SK-N-SH (cell line): ENCODE measurements around the gene BCL11B.

Source experiments
- JUND ChIP-seq: IDR thresholded peaks from 2 replicates; pipeline ENCODE4 v1.4.0; 2012
- POLR2AphosphoS5 ChIP-seq: IDR thresholded peaks from 2 replicates; pipeline ENCODE4 v1.6.1; 2012; ENCODE audit warnings: low read depth, low read length
- TF ChIP-seq, protein P1 (sequence below): IDR thresholded peaks from 2 replicates; pipeline ENCODE4 v1.4.0; 2012; ENCODE audit warnings: low read depth
- TF ChIP-seq, protein P2 (sequence below): fragments of 200-600 bp; sonication (generic); IDR thresholded peaks from 2 replicates; pipeline ENCODE4 v1.6.1; 2017; ENCODE audit warnings: antibody characterized with exemption, mild to moderate bottlenecking, moderate library complexity

- TF ChIP-seq, protein P1, sequence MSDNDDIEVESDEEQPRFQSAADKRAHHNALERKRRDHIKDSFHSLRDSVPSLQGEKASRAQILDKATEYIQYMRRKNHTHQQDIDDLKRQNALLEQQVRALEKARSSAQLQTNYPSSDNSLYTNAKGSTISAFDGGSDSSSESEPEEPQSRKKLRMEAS = no peak
- TF ChIP-seq, protein P2, sequence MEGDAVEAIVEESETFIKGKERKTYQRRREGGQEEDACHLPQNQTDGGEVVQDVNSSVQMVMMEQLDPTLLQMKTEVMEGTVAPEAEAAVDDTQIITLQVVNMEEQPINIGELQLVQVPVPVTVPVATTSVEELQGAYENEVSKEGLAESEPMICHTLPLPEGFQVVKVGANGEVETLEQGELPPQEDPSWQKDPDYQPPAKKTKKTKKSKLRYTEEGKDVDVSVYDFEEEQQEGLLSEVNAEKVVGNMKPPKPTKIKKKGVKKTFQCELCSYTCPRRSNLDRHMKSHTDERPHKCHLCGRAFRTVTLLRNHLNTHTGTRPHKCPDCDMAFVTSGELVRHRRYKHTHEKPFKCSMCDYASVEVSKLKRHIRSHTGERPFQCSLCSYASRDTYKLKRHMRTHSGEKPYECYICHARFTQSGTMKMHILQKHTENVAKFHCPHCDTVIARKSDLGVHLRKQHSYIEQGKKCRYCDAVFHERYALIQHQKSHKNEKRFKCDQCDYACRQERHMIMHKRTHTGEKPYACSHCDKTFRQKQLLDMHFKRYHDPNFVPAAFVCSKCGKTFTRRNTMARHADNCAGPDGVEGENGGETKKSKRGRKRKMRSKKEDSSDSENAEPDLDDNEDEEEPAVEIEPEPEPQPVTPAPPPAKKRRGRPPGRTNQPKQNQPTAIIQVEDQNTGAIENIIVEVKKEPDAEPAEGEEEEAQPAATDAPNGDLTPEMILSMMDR = no peak
- TF ChIP-seq POLR2AphosphoS5 (no peak), JUND (no peak)
Measured at GRCh38 chr14:99125616-99126431, 146.2 kb downstream of the BCL11B start.
